C4-2B (cell line): ENCODE data around the gene MED15.
"Not testable (repeated sequence)": the region's sequence is repeated elsewhere in the genome, so short reads cannot be mapped to it uniquely, and the experiment has no call there.

Experiments
- H3K27ac ChIP-seq: fragments of 450-650 bp; 2 replicates; pipeline ENCODE4 v1.5.1; 2017
- CTCF ChIP-seq: fragments of 450-650 bp; conservative IDR thresholded peaks from 2 replicates; pipeline ENCODE4 v1.5.1; 2017; ENCODE audit warnings: mild to moderate bottlenecking
- ZFX ChIP-seq: fragments of 450-650 bp; IDR thresholded peaks from 2 replicates; pipeline ENCODE4 v1.6.1; 2017

Gene MED15

DNA sequence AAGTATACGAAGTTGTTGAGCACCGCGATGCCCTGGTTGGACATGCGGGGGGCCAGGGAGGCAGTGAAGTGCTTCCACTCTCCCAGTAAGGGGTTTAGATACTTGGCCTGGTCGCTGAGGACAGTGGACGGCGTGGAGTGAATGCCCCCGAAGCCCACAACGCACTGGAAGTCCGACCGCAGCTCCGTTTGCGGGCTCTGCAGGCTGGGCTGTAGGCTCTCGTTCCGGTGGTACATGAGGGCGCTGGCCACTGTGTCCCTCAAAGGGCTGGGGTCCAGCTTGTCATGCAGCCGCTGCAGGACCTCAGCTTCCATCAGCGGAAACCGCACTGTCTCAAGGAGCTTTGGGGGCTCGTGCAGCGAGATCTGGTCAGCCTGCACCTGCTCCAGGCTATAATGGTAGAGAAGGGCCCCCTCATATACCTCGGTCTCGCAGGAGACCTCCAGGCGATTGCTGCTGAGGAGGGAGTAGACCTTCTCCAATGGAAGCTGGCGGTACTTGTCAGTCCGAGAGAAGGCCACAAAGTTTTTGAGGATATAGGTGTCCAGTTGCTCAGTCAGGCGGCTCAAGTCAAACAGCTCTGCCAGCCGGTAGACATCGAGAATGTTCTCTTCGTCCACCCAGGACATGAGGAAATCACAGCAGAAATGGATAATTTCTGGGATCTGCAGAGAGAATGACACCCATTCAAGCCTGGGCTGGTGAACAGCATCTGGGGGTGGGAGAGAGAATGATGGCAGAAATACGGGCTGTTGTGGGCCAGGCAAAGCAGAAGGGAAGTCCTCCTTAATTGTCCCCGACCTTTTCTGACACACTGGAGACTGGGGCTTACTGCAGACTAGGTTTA is 42.3 kb upstream of the MED15 start:
- no peak overlapping the region for H3K27ac ChIP-seq
- TF ChIP-seq CTCF, result no peak
- no peak for TF ChIP-seq ZFX

DNA sequence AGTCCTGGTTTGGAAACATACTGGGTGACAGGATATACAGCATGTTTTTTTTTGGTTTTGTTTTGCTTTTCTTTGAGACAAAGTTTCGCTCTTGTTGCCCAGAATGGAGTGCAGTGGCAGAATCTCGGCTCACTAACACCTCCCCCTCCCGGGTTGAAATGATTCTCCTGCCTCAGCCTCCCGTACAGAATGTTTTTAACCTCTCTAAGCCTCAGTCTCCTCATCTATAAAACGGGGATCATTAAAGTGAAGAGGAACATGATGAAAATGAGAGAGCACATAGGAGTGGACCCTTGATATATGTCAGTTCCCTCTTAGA is 41.7 kb upstream of the MED15 start:
- no peak for TF ChIP-seq CTCF
- TF ChIP-seq ZFX, result no peak
- H3K27ac ChIP-seq, result no peak overlapping the region

DNA sequence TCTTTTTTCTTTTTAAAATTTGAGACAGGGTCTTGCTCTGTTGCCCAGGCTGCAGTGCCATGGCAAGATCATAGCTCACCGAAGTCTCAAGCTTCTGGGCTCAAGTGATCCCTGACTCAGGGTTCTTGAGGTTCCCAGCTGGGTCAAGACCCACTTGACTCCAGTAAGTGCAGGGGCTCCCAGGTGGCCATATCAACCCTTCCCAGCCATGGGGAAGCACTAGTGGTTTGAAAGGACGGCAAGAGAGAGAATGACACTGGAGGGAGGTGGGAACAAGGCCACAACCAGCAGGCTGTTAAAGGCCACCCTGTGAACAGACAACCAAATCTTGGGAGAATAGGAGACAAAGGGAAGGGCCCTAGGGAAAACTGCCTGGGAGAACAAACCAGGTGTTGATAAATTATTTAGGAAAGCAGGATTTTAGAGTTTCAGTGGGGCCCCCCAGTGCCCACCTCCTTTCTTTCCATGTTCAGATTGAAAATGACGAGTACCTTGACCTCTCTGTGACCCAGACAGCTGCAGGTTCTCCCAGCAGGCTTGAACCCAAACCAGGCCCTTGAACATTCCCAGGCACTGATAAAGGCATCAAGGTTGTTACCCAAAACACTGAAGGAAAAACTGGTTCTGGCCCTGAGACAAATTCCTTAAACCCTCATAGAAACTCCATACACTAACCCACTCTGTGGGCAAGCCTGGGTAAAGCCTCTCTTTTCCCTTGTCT is 40.6 kb upstream of the MED15 start:
- TF ChIP-seq ZFX, result no peak
- TF ChIP-seq CTCF, result no peak
- H3K27ac ChIP-seq, result no peak overlapping the region

GRCh38 chr22:20469110-20469868 is 38.1 kb upstream of the MED15 start:
- no peak for TF ChIP-seq ZFX
- TF ChIP-seq CTCF, result no peak
- H3K27ac ChIP-seq, result no peak overlapping the region

GRCh38 chr22:20470525-20470924 is 36.9 kb upstream of the MED15 start:
- H3K27ac ChIP-seq, result not testable (repeated sequence)

DNA sequence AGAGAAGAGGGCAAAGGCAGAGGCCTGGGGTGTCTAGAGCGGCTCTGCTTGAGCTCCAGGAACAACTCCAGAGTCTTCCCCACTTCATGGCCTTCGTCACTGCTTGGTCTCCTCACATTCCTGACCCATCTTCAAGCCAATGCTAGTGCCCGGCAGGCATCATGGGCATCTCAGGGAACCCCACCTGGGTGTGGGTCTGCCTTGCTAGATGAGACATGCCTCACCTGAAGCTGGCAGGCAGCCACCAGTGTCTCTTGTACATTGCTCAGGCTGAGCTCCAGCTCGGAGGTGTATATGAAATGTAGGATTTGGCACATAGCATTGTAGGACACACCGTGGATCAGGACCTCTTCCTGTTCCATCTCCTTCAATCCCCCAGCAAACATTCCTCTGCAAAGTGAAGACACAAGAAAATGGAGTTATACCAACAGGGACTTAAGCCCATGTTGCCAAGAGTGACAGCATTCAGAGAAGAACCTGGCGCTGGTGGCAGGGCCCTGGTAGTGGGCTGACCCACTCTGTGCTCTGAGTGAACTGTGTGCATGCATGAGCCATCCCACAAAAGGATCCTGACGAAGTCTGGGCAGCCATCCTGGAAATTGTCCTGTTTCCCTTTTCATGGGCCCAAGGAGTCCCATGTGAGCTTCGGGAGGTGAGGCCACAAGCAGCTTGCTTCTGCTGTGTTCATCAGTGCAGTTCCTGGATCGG is 36.1 kb upstream of the MED15 start:
- TF ChIP-seq CTCF (no peak), ZFX (no peak)
- H3K27ac ChIP-seq, result no peak overlapping the region

DNA sequence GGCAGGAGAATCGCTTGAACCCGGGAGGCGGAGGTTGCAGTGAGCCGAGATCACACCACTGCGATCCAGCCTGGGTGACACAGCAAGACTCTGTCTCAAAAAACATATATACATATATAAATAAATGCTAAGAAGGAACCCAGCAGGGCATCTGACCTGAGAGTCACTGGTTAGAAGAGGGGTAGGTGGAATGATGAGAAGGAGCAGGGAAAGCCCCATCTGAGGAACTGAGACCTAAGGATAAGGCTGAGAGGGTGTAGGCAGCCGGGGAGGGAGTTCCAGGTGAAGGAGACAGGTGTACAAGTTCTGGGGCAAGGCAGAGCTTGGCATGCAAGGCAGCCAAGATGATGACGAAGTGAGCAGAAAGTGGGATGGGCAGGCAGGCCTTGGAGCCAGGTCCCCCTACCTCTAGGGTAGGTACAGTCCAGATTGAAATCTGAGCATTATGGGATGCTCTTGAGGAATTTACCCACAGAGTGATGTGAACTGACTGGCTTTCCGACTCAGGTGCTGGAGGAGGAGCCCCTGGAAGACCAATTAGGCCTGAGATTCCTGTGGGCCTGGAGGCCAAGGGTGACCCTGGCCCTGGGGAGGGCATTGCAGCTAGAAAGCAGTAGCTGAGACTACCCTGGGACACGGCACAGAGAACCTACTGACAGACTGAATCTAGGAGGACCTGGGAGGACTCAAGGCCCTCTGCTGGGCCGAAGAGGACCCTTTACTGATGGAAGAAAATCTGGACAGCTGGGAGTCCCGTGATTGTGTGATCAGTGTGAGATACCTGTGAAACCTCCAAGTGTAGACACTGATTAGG is 34.6 kb upstream of the MED15 start:
- no peak overlapping the region for H3K27ac ChIP-seq
- no peak for TF ChIP-seq ZFX
- TF ChIP-seq CTCF, result no peak
